ENCODE data around the gene ABCB1.

Gene ABCB1

GRCh38 chr7:87512906-87513305 lies 87.8 kb downstream of the ABCB1 start:
- Mint-ChIP-seq H3K27me3 (no peaks in the 10 kb centered on the region), H3K4me1 (ENCODE audit: low read depth) (peaks cover 2% of the 10 kb centered on the region), H3K27ac (no peak overlapping the region), H3K4me3 (no peak overlapping the region), H3K36me3 (ENCODE audit: low read depth) (peaks cover 27% of the 10 kb centered on the region), H3K9me3 (no peaks in the 10 kb centered on the region)
- no peak for DNase-seq

GRCh38 chr7:87511510-87511909 lies 89.2 kb downstream of the ABCB1 start:
- no peak for DNase-seq
- peaks cover 33% of the 10 kb centered on the region for H3K36me3 Mint-ChIP-seq (ENCODE audit: low read depth)
- no peaks in the 10 kb centered on the region for H3K27me3 Mint-ChIP-seq
- H3K9me3 Mint-ChIP-seq: no peaks in the 10 kb centered on the region
- no peak overlapping the region for H3K27ac Mint-ChIP-seq
- no peak overlapping the region for H3K4me3 Mint-ChIP-seq
- peaks cover 2% of the 10 kb centered on the region for H3K4me1 Mint-ChIP-seq (ENCODE audit: low read depth)

- Mint-ChIP-seq H3K4me3 (no peak overlapping the region), H3K4me1 (ENCODE audit: low read depth) (peaks cover 2% of the 10 kb centered on the region), H3K36me3 (ENCODE audit: low read depth) (peaks cover 32% of the 10 kb centered on the region), H3K9me3 (no peaks in the 10 kb centered on the region), H3K27me3 (no peaks in the 10 kb centered on the region), H3K27ac (no peak overlapping the region)
- no peak for DNase-seq
These were observed 90.2 kb downstream of the ABCB1 start for GRCh38 chr7:87510411-87510875.

GRCh38 chr7:87507446-87507845 lies 93.2 kb downstream of the ABCB1 start:
- Mint-ChIP-seq H3K4me1 (ENCODE audit: low read depth) (peaks cover 2% of the 10 kb centered on the region), H3K36me3 (ENCODE audit: low read depth) (peaks cover 20% of the 10 kb centered on the region), H3K4me3 (no peak overlapping the region), H3K9me3 (no peaks in the 10 kb centered on the region), H3K27ac (no peak overlapping the region), H3K27me3 (no peaks in the 10 kb centered on the region)
- DNase-seq: no peak

- Mint-ChIP-seq H3K27ac (no peak overlapping the region), H3K27me3 (no peaks in the 10 kb centered on the region), H3K4me1 (ENCODE audit: low read depth) (no peaks in the 10 kb centered on the region), H3K9me3 (no peaks in the 10 kb centered on the region), H3K36me3 (ENCODE audit: low read depth) (peaks cover 20% of the 10 kb centered on the region), H3K4me3 (no peak overlapping the region)
- no peak for DNase-seq
These were observed 94.2 kb downstream of the ABCB1 start for GRCh38 chr7:87506246-87507180.

GRCh38 chr7:87505557-87506245 lies 95.0 kb downstream of the ABCB1 start:
- no peak overlapping the region for H3K27ac Mint-ChIP-seq
- H3K4me1 Mint-ChIP-seq (ENCODE audit: low read depth): no peaks in the 10 kb centered on the region
- no peak for DNase-seq
- peaks cover 20% of the 10 kb centered on the region for H3K36me3 Mint-ChIP-seq (ENCODE audit: low read depth)
- H3K9me3 Mint-ChIP-seq: no peaks in the 10 kb centered on the region
- no peaks in the 10 kb centered on the region for H3K27me3 Mint-ChIP-seq
- H3K4me3 Mint-ChIP-seq: no peak overlapping the region

GRCh38 chr7:87505122-87505521 lies 95.6 kb downstream of the ABCB1 start:
- no peaks in the 10 kb centered on the region for H3K4me1 Mint-ChIP-seq (ENCODE audit: low read depth)
- no peak overlapping the region for H3K4me3 Mint-ChIP-seq
- no peak overlapping the region for H3K27ac Mint-ChIP-seq
- no peaks in the 10 kb centered on the region for H3K9me3 Mint-ChIP-seq
- no peaks in the 10 kb centered on the region for H3K27me3 Mint-ChIP-seq
- H3K36me3 Mint-ChIP-seq (ENCODE audit: low read depth): peaks cover 20% of the 10 kb centered on the region
- no peak for DNase-seq

- no peak overlapping the region for H3K27ac Mint-ChIP-seq
These were observed 101.2 kb downstream of the ABCB1 start for GRCh38 chr7:87499494-87499893.

GRCh38 chr7:87498893-87499292 lies 101.8 kb downstream of the ABCB1 start:
- DNase-seq: no peak
- H3K4me3 Mint-ChIP-seq: no peak overlapping the region
- no peaks in the 10 kb centered on the region for H3K27me3 Mint-ChIP-seq
- no peaks in the 10 kb centered on the region for H3K9me3 Mint-ChIP-seq
- no peaks in the 10 kb centered on the region for H3K4me1 Mint-ChIP-seq (ENCODE audit: low read depth)
- no peak overlapping the region for H3K27ac Mint-ChIP-seq
- peaks cover under 1% of the 10 kb centered on the region for H3K36me3 Mint-ChIP-seq (ENCODE audit: low read depth)

More at GRCh38 chr7:87499494-87499893, 101.2 kb downstream of the ABCB1 start:
- Mint-ChIP-seq H3K27me3 (no peaks in the 10 kb centered on the region), H3K4me1 (ENCODE audit: low read depth) (no peaks in the 10 kb centered on the region), H3K36me3 (ENCODE audit: low read depth) (peaks cover 6% of the 10 kb centered on the region), H3K9me3 (no peaks in the 10 kb centered on the region), H3K4me3 (no peak overlapping the region)
- DNase-seq: no peak

GRCh38 chr7:87497482-87497881 lies 103.2 kb downstream of the ABCB1 start:
- no peak for DNase-seq
- H3K4me1 Mint-ChIP-seq (ENCODE audit: low read depth): no peaks in the 10 kb centered on the region

GRCh38 chr7:87495366-87495765 lies 105.3 kb downstream of the ABCB1 start:
- Mint-ChIP-seq H3K9me3 (no peaks in the 10 kb centered on the region), H3K4me1 (ENCODE audit: low read depth) (no peaks in the 10 kb centered on the region), H3K4me3 (no peak overlapping the region), H3K36me3 (ENCODE audit: low read depth) (no peaks in the 10 kb centered on the region), H3K27ac (no peak overlapping the region), H3K27me3 (peaks cover 4% of the 10 kb centered on the region)
- DNase-seq: no peak

More at GRCh38 chr7:87497482-87497881, 103.2 kb downstream of the ABCB1 start:
- no peak overlapping the region for H3K27ac Mint-ChIP-seq
- H3K9me3 Mint-ChIP-seq: no peaks in the 10 kb centered on the region
- no peaks in the 10 kb centered on the region for H3K36me3 Mint-ChIP-seq (ENCODE audit: low read depth)
- no peak overlapping the region for H3K4me3 Mint-ChIP-seq
- no peaks in the 10 kb centered on the region for H3K27me3 Mint-ChIP-seq

- H3K9me3 Mint-ChIP-seq: no peaks in the 10 kb centered on the region
- DNase-seq: no peak
- no peak overlapping the region for H3K4me3 Mint-ChIP-seq
- H3K36me3 Mint-ChIP-seq (ENCODE audit: low read depth): no peaks in the 10 kb centered on the region
- H3K27me3 Mint-ChIP-seq: peaks cover 4% of the 10 kb centered on the region
- H3K27ac Mint-ChIP-seq: no peak overlapping the region
- no peaks in the 10 kb centered on the region for H3K4me1 Mint-ChIP-seq (ENCODE audit: low read depth)
These were observed 106.2 kb downstream of the ABCB1 start for GRCh38 chr7:87494454-87494853.

GRCh38 chr7:87483131-87483530 lies 117.6 kb downstream of the ABCB1 start:
- Mint-ChIP-seq H3K36me3 (ENCODE audit: low read depth) (no peaks in the 10 kb centered on the region), H3K4me3 (no peak overlapping the region), H3K27ac (no peak overlapping the region), H3K27me3 (peaks cover 27% of the 10 kb centered on the region), H3K4me1 (ENCODE audit: low read depth) (no peaks in the 10 kb centered on the region), H3K9me3 (no peaks in the 10 kb centered on the region)
- DNase-seq: no peak

- Mint-ChIP-seq H3K27me3 (peaks cover 29% of the 10 kb centered on the region), H3K36me3 (ENCODE audit: low read depth) (no peaks in the 10 kb centered on the region), H3K9me3 (no peaks in the 10 kb centered on the region), H3K27ac (no peak overlapping the region), H3K4me3 (no peak overlapping the region), H3K4me1 (ENCODE audit: low read depth) (no peaks in the 10 kb centered on the region)
- no peak for DNase-seq
These were observed 118.6 kb downstream of the ABCB1 start for GRCh38 chr7:87482115-87482514.

- Mint-ChIP-seq H3K27me3 (peaks cover 42% of the 10 kb centered on the region), H3K9me3 (no peaks in the 10 kb centered on the region), H3K4me3 (no peak overlapping the region), H3K36me3 (ENCODE audit: low read depth) (no peaks in the 10 kb centered on the region), H3K27ac (no peak overlapping the region), H3K4me1 (ENCODE audit: low read depth) (no peaks in the 10 kb centered on the region)
- no peak for DNase-seq
These were observed 120.3 kb downstream of the ABCB1 start for GRCh38 chr7:87480386-87480785.
